Activated CD4-positive, alpha-beta T cell treated with anti-CD3 and anti-CD28 coated beads, Interleukin-2, amount 10 ng/mL, durations not matched to agents 24 days and 14 days (primary cell): ENCODE measurements around the gene TADA2A. TPM values are rescaled to one million over a fixed set of nuclear protein-coding genes. Genes with fewer than 3 reads are reported as not detected.

Experiments
- DNase-seq: peaks from one replicate; pipeline ENCODE4 v3.0.0; 2022
- H3K27ac Mint-ChIP-seq: one replicate; pipeline ENCODE4 v1.8.0; 2022; ENCODE audit warnings: mild to moderate bottlenecking, mixed read lengths
- H3K27me3 Mint-ChIP-seq: one replicate; pipeline ENCODE4 v1.8.0; 2022; ENCODE audit warnings: mixed read lengths
- H3K36me3 Mint-ChIP-seq: one replicate; pipeline ENCODE4 v1.8.0; 2022; ENCODE audit warnings: low read depth, mild to moderate bottlenecking, mixed read lengths
- H3K4me1 Mint-ChIP-seq: one replicate; pipeline ENCODE4 v1.8.0; 2021; ENCODE audit warnings: mixed read lengths
- H3K4me3 Mint-ChIP-seq: one replicate; pipeline ENCODE4 v1.8.0; 2022; ENCODE audit warnings: mild to moderate bottlenecking, moderate library complexity, mixed read lengths
- H3K9me3 Mint-ChIP-seq: one replicate; pipeline ENCODE4 v1.8.0; 2021; ENCODE audit warnings: mixed read lengths
- intact Hi-C: fragments of 100-400 bp; cut with micrococcal nuclease; formaldehyde crosslinking; loops from one replicate; pipeline ENCODE4 v1.15.1; 2023
- total RNA-seq: library from RNA; stranded (reverse); gene quantifications from 2 replicates; pipeline ENCODE4 v1.2.3, GENCODE V29; 2022

TADA2A gene, protein sequence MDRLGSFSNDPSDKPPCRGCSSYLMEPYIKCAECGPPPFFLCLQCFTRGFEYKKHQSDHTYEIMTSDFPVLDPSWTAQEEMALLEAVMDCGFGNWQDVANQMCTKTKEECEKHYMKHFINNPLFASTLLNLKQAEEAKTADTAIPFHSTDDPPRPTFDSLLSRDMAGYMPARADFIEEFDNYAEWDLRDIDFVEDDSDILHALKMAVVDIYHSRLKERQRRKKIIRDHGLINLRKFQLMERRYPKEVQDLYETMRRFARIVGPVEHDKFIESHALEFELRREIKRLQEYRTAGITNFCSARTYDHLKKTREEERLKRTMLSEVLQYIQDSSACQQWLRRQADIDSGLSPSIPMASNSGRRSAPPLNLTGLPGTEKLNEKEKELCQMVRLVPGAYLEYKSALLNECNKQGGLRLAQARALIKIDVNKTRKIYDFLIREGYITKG
- total RNA-seq, result 43.2 and 46.7 TPM in 2 replicates

GRCh38 chr17:37406635-37407461 is at the start of gene TADA2A, which contains the start of gene ACACA:
Gene TADA2A, plus strand, starts transcription at chr17:37406886. Its CDS starts 4,480 bp downstream, at chr17:37411366.
Gene ACACA, minus strand, starts transcription at chr17:37406836. Its CDS starts 537 bp downstream, at chr17:37406299.
- H3K4me3 Mint-ChIP-seq, result peak within 1 kb of the TSS; percentile 98
- peaks cover 49% of the 10 kb centered on the region for H3K36me3 Mint-ChIP-seq
- peak within 1 kb of the TSS; percentile 98 for H3K27ac Mint-ChIP-seq
- peaks cover 50% of the 10 kb centered on the region for H3K4me1 Mint-ChIP-seq
- H3K9me3 Mint-ChIP-seq, result no peaks in the 10 kb centered on the region
- no peaks in the 10 kb centered on the region for H3K27me3 Mint-ChIP-seq
- peak; percentile 94 for DNase-seq
- intact Hi-C loops, result loop anchor here (1.0 to 10.0 kb wide), 4 partner anchors 48 to 438 kb away; partner anchors contain the start of genes DUSP14 and SYNRG

- H3K27me3 Mint-ChIP-seq, result no peaks in the 10 kb centered on the region
- peak overlapping the region; percentile 93 for H3K27ac Mint-ChIP-seq
- H3K4me3 Mint-ChIP-seq, result peak overlapping the region; percentile 97
- H3K36me3 Mint-ChIP-seq, result peaks cover 13% of the 10 kb centered on the region
- intact Hi-C loops, result loop anchor here (5.0 kb wide), 1 partner anchor 411 kb away; the partner anchor contains the start of gene AATF
- DNase-seq, result peak; percentile 82
- no peaks in the 10 kb centered on the region for H3K9me3 Mint-ChIP-seq
- H3K4me1 Mint-ChIP-seq, result peaks cover 25% of the 10 kb centered on the region
Observed at GRCh38 chr17:37358098-37358829, 48.4 kb upstream of the TADA2A start.

- peak; percentile 97 for DNase-seq
- H3K4me3 Mint-ChIP-seq, result peak overlapping the region; percentile 97
- peaks cover 11% of the 10 kb centered on the region for H3K36me3 Mint-ChIP-seq
- no peaks in the 10 kb centered on the region for H3K27me3 Mint-ChIP-seq
- H3K4me1 Mint-ChIP-seq, result peaks cover 25% of the 10 kb centered on the region
- intact Hi-C loops, result loop anchor here (1.0 to 5.0 kb wide), 2 partner anchors 48 to 412 kb away; partner anchors contain the start of gene AATF
- H3K9me3 Mint-ChIP-seq, result no peaks in the 10 kb centered on the region
- H3K27ac Mint-ChIP-seq, result peak overlapping the region; percentile 93
Observed at GRCh38 chr17:37358830-37359681, 47.6 kb upstream of the TADA2A start.

DNA sequence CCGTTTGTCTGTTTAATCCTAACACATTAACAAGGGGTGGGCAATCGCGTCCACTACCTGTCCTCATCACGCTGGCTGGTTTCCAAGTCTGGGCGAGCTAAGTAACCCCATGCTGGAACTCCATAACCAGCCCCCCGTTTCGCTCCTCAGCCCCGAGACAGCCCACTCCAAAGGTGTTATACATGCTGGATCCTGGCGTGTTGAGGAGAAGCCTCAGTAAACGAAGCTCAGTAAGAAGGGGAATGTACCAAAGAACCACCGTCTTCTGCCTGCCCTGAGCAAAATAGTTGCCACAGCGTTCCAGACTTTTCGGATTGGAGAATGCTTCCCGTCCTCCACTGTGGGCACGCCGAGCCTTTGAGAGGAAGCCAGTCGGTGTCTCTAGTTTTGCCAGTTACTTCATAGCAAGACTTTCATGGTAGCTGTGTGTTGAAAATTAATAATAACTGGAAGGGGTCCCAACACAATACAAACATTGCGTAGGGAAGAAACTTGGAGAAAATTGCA is 47.0 kb upstream of the TADA2A start:
- Mint-ChIP-seq H3K27me3 (no peaks in the 10 kb centered on the region), H3K4me1 (peaks cover 25% of the 10 kb centered on the region), H3K36me3 (peaks cover 6% of the 10 kb centered on the region), H3K4me3 (peak overlapping the region; percentile 65), H3K9me3 (no peaks in the 10 kb centered on the region), H3K27ac (peak overlapping the region; percentile 75)
- intact Hi-C loops, result loop anchor here (1.0 to 10.0 kb wide), 3 partner anchors 48 to 755 kb away; partner anchors contain the start of genes AATF and MRM1
- DNase-seq, result no peak

- intact Hi-C loops, result loop anchor here (10.0 kb wide), 1 partner anchor 756 kb away; the partner anchor contains the start of gene MRM1
- Mint-ChIP-seq H3K4me1 (peaks cover 25% of the 10 kb centered on the region), H3K27ac (no peak overlapping the region), H3K4me3 (no peak overlapping the region), H3K36me3 (peaks cover 6% of the 10 kb centered on the region), H3K27me3 (no peaks in the 10 kb centered on the region), H3K9me3 (no peaks in the 10 kb centered on the region)
- DNase-seq, result no peak
Observed at GRCh38 chr17:37360632-37361031, 46.1 kb upstream of the TADA2A start.

DNA sequence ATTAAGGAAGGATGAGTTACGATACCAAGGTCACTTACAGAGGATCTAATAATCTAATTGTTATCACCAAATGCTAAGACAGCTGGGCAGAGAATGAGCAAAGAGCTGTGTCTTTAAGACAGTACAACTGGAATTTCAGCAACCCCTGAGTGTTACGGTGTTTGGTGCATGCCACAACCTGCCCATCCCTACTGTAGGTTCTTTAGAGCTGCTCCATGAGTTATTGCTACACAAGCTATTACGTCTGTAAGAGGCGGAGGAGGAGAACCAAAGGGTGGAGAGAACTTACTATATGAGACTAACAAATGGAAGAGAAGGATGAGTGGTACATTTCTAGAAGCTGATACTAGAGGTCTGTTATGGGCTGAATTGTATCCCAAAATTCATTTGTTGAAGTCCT is 45.1 kb upstream of the TADA2A start:
- Mint-ChIP-seq H3K36me3 (peaks cover 6% of the 10 kb centered on the region), H3K27me3 (no peaks in the 10 kb centered on the region), H3K4me1 (peaks cover 25% of the 10 kb centered on the region), H3K27ac (no peak overlapping the region), H3K4me3 (no peak overlapping the region), H3K9me3 (no peaks in the 10 kb centered on the region)
- no peak for DNase-seq
- intact Hi-C loops, result loop anchor here (10.0 kb wide), 1 partner anchor 757 kb away; the partner anchor contains the start of gene MRM1

GRCh38 chr17:37365589-37365988 is 41.1 kb upstream of the TADA2A start:
- H3K27me3 Mint-ChIP-seq, result no peaks in the 10 kb centered on the region
- no peak overlapping the region for H3K27ac Mint-ChIP-seq
- intact Hi-C loops, result loop anchor here (10.0 kb wide), 1 partner anchor 761 kb away; the partner anchor contains the start of gene MRM1
- no peak for DNase-seq
- no peaks in the 10 kb centered on the region for H3K36me3 Mint-ChIP-seq
- H3K4me3 Mint-ChIP-seq, result no peak overlapping the region
- H3K9me3 Mint-ChIP-seq, result no peaks in the 10 kb centered on the region
- H3K4me1 Mint-ChIP-seq, result no peaks in the 10 kb centered on the region

- no peak for DNase-seq
- Mint-ChIP-seq H3K9me3 (no peaks in the 10 kb centered on the region), H3K4me3 (no peak overlapping the region), H3K4me1 (peaks cover 5% of the 10 kb centered on the region), H3K36me3 (no peaks in the 10 kb centered on the region), H3K27ac (no peak overlapping the region), H3K27me3 (no peaks in the 10 kb centered on the region)
- intact Hi-C loops, result loop anchor here (10.0 kb wide), 1 partner anchor 764 kb away; the partner anchor contains the start of gene MRM1
Observed at GRCh38 chr17:37368577-37368976, 38.1 kb upstream of the TADA2A start.

- intact Hi-C loops, result loop anchor here (1.0 kb wide), 1 partner anchor 24 kb away; no protein-coding TSS in a partner anchor
- Mint-ChIP-seq H3K4me1 (peaks cover 6% of the 10 kb centered on the region), H3K36me3 (no peaks in the 10 kb centered on the region), H3K27me3 (peaks cover 2% of the 10 kb centered on the region), H3K4me3 (no peak overlapping the region), H3K27ac (peak overlapping the region; percentile 13), H3K9me3 (no peaks in the 10 kb centered on the region)
- peak; percentile 91 for DNase-seq
Observed at GRCh38 chr17:37373530-37374159, 33.0 kb upstream of the TADA2A start.

GRCh38 chr17:37375706-37376105 is 31.0 kb upstream of the TADA2A start, which contains the start of gene C17orf78:
Gene C17orf78, plus strand, starts transcription at chr17:37375985. Its CDS starts 108 bp downstream, at chr17:37376093.
- Mint-ChIP-seq H3K36me3 (no peaks in the 10 kb centered on the region), H3K4me1 (peaks cover 6% of the 10 kb centered on the region), H3K4me3 (no peak within 1 kb of the TSS), H3K27me3 (peaks cover 2% of the 10 kb centered on the region), H3K9me3 (no peaks in the 10 kb centered on the region), H3K27ac (no peak within 1 kb of the TSS)
- no peak for DNase-seq
- intact Hi-C loops, result no loop called here

DNA sequence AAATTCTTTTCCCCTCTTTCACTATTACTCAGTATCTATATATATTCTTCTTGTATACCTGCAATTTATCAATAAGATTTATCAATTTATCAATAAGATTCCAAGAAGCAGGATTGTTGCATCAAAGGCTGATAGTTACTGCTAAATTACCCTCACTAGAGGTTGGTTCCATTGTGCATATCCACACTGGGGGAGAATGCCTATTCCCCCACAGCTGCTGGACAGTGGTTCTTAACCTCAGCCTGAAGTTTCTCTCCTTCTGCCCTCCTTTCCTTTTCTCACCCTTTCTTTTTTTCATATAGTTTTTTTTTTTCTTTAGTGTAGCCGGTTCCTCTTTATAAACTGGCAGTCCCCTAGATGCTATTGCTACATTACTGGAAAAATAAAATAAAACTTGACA is 24.6 kb upstream of the TADA2A start:
- H3K4me3 Mint-ChIP-seq, result no peak overlapping the region
- H3K36me3 Mint-ChIP-seq, result no peaks in the 10 kb centered on the region
- H3K9me3 Mint-ChIP-seq, result no peaks in the 10 kb centered on the region
- H3K27me3 Mint-ChIP-seq, result peaks cover 2% of the 10 kb centered on the region
- H3K27ac Mint-ChIP-seq, result no peak overlapping the region
- H3K4me1 Mint-ChIP-seq, result no peaks in the 10 kb centered on the region
- no peak for DNase-seq
- intact Hi-C loops, result no loop called here
